ENCODE measurements around the gene EPB41L4B.

The EPB41L4B gene

GRCh38 chr9:109264877-109265587 is 55.8 kb downstream of the EPB41L4B start:
- DNase-seq (ENCODE audit: low read depth) = peak; percentile 40
- TF ChIP-seq CTCF (IDR thresholded peaks at IDR 0.05; ENCODE audit: insufficient read depth, low read depth, low read length, missing control alignments) = no peak
- no peak overlapping the region for H3K4me3 ChIP-seq (ENCODE audit: low read length)

GRCh38 chr9:109263358-109263757 is 57.5 kb downstream of the EPB41L4B start:
- DNase-seq (ENCODE audit: low read depth) = no peak
- H3K4me3 ChIP-seq (ENCODE audit: low read length) = no peak overlapping the region
- no peak for TF ChIP-seq CTCF (IDR thresholded peaks at IDR 0.05; ENCODE audit: insufficient read depth, low read depth, low read length, missing control alignments)

GRCh38 chr9:109258481-109259302 is 62.2 kb downstream of the EPB41L4B start:
- DNase-seq (ENCODE audit: low read depth) = no peak
- no peak for TF ChIP-seq CTCF (IDR thresholded peaks at IDR 0.05; ENCODE audit: insufficient read depth, low read depth, low read length, missing control alignments)
- no peak overlapping the region for H3K4me3 ChIP-seq (ENCODE audit: low read length)

GRCh38 chr9:109256336-109256735 is 64.5 kb downstream of the EPB41L4B start:
- TF ChIP-seq CTCF (IDR thresholded peaks at IDR 0.05; ENCODE audit: insufficient read depth, low read depth, low read length, missing control alignments) = no peak
- no peak for DNase-seq (ENCODE audit: low read depth)
- no peak overlapping the region for H3K4me3 ChIP-seq (ENCODE audit: low read length)

- no peak for DNase-seq (ENCODE audit: low read depth)
These were observed 65.5 kb downstream of the EPB41L4B start for GRCh38 chr9:109255394-109255793.

GRCh38 chr9:109254317-109254716 is 66.5 kb downstream of the EPB41L4B start:
- DNase-seq (ENCODE audit: low read depth) = peak; percentile 63
- no peak for TF ChIP-seq CTCF (IDR thresholded peaks at IDR 0.05; ENCODE audit: insufficient read depth, low read depth, low read length, missing control alignments)
- no peak overlapping the region for H3K4me3 ChIP-seq (ENCODE audit: low read length)

More at GRCh38 chr9:109255394-109255793, 65.5 kb downstream of the EPB41L4B start:
- no peak for TF ChIP-seq CTCF (IDR thresholded peaks at IDR 0.05; ENCODE audit: insufficient read depth, low read depth, low read length, missing control alignments)
- no peak overlapping the region for H3K4me3 ChIP-seq (ENCODE audit: low read length)

Data from epithelial cell of esophagus (primary cell).